Fibroblast of lung (primary cell): ENCODE results near the gene PIGBOS1.

Experiments used
- CTCF ChIP-seq, 2 donors: IDR thresholded peaks in 1 of 2; conservative IDR thresholded peaks in 1 of 2; 1 replicate in 1 of 2; 2 replicates in 1 of 2; pipeline ENCODE4 v1.5.1; 2011 to 2012; ENCODE audit warnings: low read length in 2 of 2, control low read depth in 1 of 2, inconsistent platforms in 1 of 2, low read depth in 1 of 2, mild to moderate bottlenecking in 1 of 2
- EZH2 ChIP-seq: IDR thresholded peaks from 2 replicates; pipeline ENCODE4 v1.5.1; 2012; ENCODE audit warnings: low read length, control low read depth, mild to moderate bottlenecking; ENCODE audit errors: missing control alignments

- TF ChIP-seq EZH2 = no peak
- no peak for TF ChIP-seq CTCF (conservative IDR thresholded peaks at IDR 0.05 in 1 of 2, IDR thresholded peaks at IDR 0.05 in 1 of 2; ENCODE audit: low read depth in 1 of 2, low read length in 2 of 2)
Observed at GRCh38 chr15:55284426-55284825, 34.5 kb downstream of the PIGBOS1 start.
